Natural killer cell treated with Interleukin-12 subunit alpha and Interleukin-12 subunit beta and Interleukin-15 and Interleukin-18, amount 100 ng/mL, for 72 hours (primary cell): ENCODE data around the gene ACAP1. TPM values are rescaled to one million over a fixed set of nuclear protein-coding genes. Genes with fewer than 3 reads are reported as not detected.
"Not testable (repeated sequence)": the region's sequence is repeated elsewhere in the genome, so short reads cannot be mapped to it uniquely, and the experiment has no call there.

Experiments
- ATAC-seq, 2 donors: fragments of 150-1000 bp; cut with Tn5 transposase in 1 of 2; sonication (Bioruptor Pico), chemical (Tn5 transposase) in 1 of 2; 2 replicates each; pipeline ENCODE4 v1.10.0; 2021
- DNase-seq: peaks from one replicate; pipeline ENCODE4 v3.0.0; 2022; ENCODE audit warnings: low spot score
- H3K27ac Mint-ChIP-seq, 2 donors: 1 replicate in 1 of 2; 2 replicates in 1 of 2; pipeline ENCODE4 v1.8.0; 2022; ENCODE audit warnings: mixed read lengths in 2 of 2, mild to moderate bottlenecking in 1 of 2, moderate library complexity in 1 of 2
- H3K27me3 Mint-ChIP-seq, 2 donors: 1 replicate in 1 of 2; 2 replicates in 1 of 2; pipeline ENCODE4 v1.8.0; 2022; ENCODE audit warnings: mixed read lengths in 2 of 2
- H3K36me3 Mint-ChIP-seq: one replicate; pipeline ENCODE4 v1.8.0; 2022; ENCODE audit warnings: mixed read lengths
- H3K4me1 Mint-ChIP-seq, 2 donors: 1 replicate in 1 of 2; 2 replicates in 1 of 2; pipeline ENCODE4 v1.8.0; 2022; ENCODE audit warnings: low read depth in 2 of 2, mixed read lengths in 2 of 2, mild to moderate bottlenecking in 1 of 2
- H3K4me3 Mint-ChIP-seq: one replicate; pipeline ENCODE4 v1.8.0; 2022; ENCODE audit warnings: mixed read lengths
- H3K9me3 Mint-ChIP-seq: 2 replicates; pipeline ENCODE4 v1.8.0; 2022; ENCODE audit warnings: mixed read lengths
- total RNA-seq, 2 donors: library from RNA; stranded (reverse); gene quantifications; one replicate each; pipeline ENCODE4 v1.2.3, GENCODE V29; 2022

The ACAP1 gene
- total RNA-seq, 2 donors from 2014 or later: 240 to 419 TPM

GRCh38 chr17:7361906-7362305, 25.6 kb downstream of the ACAP1 start:
- DNase-seq: no peak
- no peak for ATAC-seq
- Mint-ChIP-seq H3K36me3 (no peaks in the 10 kb centered on the region), H3K27ac (no peak overlapping the region), H3K4me3 (no peak overlapping the region), H3K27me3 (no peaks in the 10 kb centered on the region), H3K4me1 (no peaks in the 10 kb centered on the region), H3K9me3 (no peaks in the 10 kb centered on the region)

- H3K27me3 Mint-ChIP-seq: no peaks in the 10 kb centered on the region
- H3K27ac Mint-ChIP-seq: no peak overlapping the region
- no peaks in the 10 kb centered on the region for H3K9me3 Mint-ChIP-seq
- no peak overlapping the region for H3K4me3 Mint-ChIP-seq
- H3K36me3 Mint-ChIP-seq: no peaks in the 10 kb centered on the region
- H3K4me1 Mint-ChIP-seq: no peaks in the 10 kb centered on the region
- no peak for ATAC-seq
- no peak for DNase-seq
These were observed 27.0 kb downstream of the ACAP1 start for GRCh38 chr17:7363311-7363710.

DNA sequence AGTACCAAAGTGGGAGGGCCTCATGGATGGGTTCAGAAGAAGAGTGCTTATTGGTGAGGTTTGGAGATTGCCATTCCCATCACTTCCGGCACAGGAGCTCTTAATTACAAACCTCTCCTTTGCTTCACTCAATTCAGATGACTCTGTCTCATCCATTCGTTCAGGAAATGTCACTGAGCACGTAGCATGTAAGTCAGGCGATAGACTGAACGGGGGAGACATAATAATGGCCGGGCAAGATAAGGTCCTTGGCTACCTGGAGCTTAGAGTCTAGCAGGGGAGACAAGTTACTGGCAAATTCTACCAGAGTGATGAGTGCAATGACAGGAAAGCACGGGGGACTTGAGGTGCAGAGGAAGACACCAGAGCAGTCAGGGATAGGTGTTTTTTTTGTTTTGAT, 29.6 kb downstream of the ACAP1 start:
- ATAC-seq, H3K36me3 Mint-ChIP-seq, H3K4me1 Mint-ChIP-seq, DNase-seq, H3K9me3 Mint-ChIP-seq, H3K27me3 Mint-ChIP-seq, H3K4me3 Mint-ChIP-seq, H3K27ac Mint-ChIP-seq: not testable (repeated sequence)

DNA sequence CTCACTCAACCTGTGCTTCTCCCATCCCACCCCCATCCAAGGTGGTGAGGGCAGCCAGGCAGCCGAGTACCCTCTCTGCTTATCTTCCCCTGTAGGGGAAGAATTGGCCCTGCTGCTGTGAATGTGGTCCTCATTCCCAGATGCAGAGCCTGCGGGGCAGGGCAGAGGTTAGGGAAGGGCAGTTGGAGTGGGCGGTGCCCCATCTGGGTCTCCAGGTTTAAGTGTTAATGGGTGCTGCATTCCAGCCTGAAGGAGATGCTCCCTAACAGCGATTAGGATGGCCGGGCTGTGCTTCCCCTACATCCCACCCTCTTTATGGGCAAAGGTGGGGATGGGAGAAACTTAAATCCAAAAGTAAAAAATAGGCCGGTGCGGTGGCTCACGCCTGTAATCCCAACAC, 30.8 kb downstream of the ACAP1 start:
- H3K27me3 Mint-ChIP-seq: no peaks in the 10 kb centered on the region
- DNase-seq (no peak), ATAC-seq (peak in 1 of 2 donors; percentile 28)
- no peak overlapping the region for H3K4me3 Mint-ChIP-seq
- no peak overlapping the region for H3K27ac Mint-ChIP-seq
- no peaks in the 10 kb centered on the region for H3K4me1 Mint-ChIP-seq
- no peaks in the 10 kb centered on the region for H3K36me3 Mint-ChIP-seq
- H3K9me3 Mint-ChIP-seq: no peaks in the 10 kb centered on the region

GRCh38 chr17:7367918-7368598, 31.7 kb downstream of the ACAP1 start:
- Mint-ChIP-seq H3K36me3 (no peaks in the 10 kb centered on the region), H3K27ac (no peak overlapping the region), H3K4me3 (no peak overlapping the region), H3K27me3 (no peaks in the 10 kb centered on the region), H3K9me3 (no peaks in the 10 kb centered on the region), H3K4me1 (no peaks in the 10 kb centered on the region)
- DNase-seq (no peak), ATAC-seq (no peak)

- DNase-seq, H3K9me3 Mint-ChIP-seq, H3K4me1 Mint-ChIP-seq, ATAC-seq, H3K27me3 Mint-ChIP-seq, H3K4me3 Mint-ChIP-seq, H3K36me3 Mint-ChIP-seq, H3K27ac Mint-ChIP-seq: not testable (repeated sequence)
These were observed 32.3 kb downstream of the ACAP1 start for GRCh38 chr17:7368599-7368994.

- no peaks in the 10 kb centered on the region for H3K36me3 Mint-ChIP-seq
- no peaks in the 10 kb centered on the region for H3K9me3 Mint-ChIP-seq
- no peak for DNase-seq
- H3K4me3 Mint-ChIP-seq: no peak overlapping the region
- no peaks in the 10 kb centered on the region for H3K4me1 Mint-ChIP-seq
- no peak overlapping the region for H3K27ac Mint-ChIP-seq
- no peak for ATAC-seq
- no peaks in the 10 kb centered on the region for H3K27me3 Mint-ChIP-seq
These were observed 33.5 kb downstream of the ACAP1 start for GRCh38 chr17:7369825-7370224.

- DNase-seq (no peak), ATAC-seq (no peak)
- no peaks in the 10 kb centered on the region for H3K9me3 Mint-ChIP-seq
- H3K27ac Mint-ChIP-seq: no peak overlapping the region
- H3K4me1 Mint-ChIP-seq: no peaks in the 10 kb centered on the region
- no peaks in the 10 kb centered on the region for H3K27me3 Mint-ChIP-seq
- no peaks in the 10 kb centered on the region for H3K36me3 Mint-ChIP-seq
- no peak overlapping the region for H3K4me3 Mint-ChIP-seq
These were observed 34.5 kb downstream of the ACAP1 start for GRCh38 chr17:7370853-7371252.

DNA sequence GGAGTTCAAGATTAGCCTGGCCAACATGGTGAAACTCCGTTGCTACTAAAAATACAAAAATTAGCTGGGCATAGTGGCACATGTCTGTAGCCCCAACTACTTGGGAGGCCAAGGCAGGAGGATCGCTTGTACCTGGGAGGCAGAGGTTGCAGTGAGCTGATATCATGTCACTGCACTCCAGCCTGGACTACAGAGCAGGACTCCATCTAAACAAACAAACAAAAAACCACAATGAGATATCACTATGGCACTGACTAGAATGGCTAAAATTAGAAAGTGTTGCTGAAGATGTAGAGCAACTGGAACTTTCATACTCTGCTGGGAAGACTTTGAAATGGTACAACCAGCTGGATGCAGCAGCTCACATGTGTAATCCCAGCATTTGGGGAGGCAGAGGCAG, 38.0 kb downstream of the ACAP1 start:
- no peak for ATAC-seq
- no peak overlapping the region for H3K4me3 Mint-ChIP-seq
- H3K4me1 Mint-ChIP-seq: no peaks in the 10 kb centered on the region
- H3K27ac Mint-ChIP-seq: no peak overlapping the region
- H3K9me3 Mint-ChIP-seq: peaks cover 3% of the 10 kb centered on the region
- DNase-seq: no peak
- peaks cover 9 to 15% of the 10 kb centered on the region in 2 donors for H3K27me3 Mint-ChIP-seq
- H3K36me3 Mint-ChIP-seq: peaks cover 5% of the 10 kb centered on the region

GRCh38 chr17:7379134-7379533, 42.8 kb downstream of the ACAP1 start:
- no peak for DNase-seq
- Mint-ChIP-seq H3K9me3 (peaks cover 3% of the 10 kb centered on the region), H3K27ac (no peak overlapping the region), H3K27me3 (peaks cover 32 to 39% of the 10 kb centered on the region in 2 donors), H3K4me1 (peaks cover 0 to 5% of the 10 kb centered on the region in 2 donors), H3K4me3 (no peak overlapping the region), H3K36me3 (peaks cover 6% of the 10 kb centered on the region)
- ATAC-seq: no peak

DNA sequence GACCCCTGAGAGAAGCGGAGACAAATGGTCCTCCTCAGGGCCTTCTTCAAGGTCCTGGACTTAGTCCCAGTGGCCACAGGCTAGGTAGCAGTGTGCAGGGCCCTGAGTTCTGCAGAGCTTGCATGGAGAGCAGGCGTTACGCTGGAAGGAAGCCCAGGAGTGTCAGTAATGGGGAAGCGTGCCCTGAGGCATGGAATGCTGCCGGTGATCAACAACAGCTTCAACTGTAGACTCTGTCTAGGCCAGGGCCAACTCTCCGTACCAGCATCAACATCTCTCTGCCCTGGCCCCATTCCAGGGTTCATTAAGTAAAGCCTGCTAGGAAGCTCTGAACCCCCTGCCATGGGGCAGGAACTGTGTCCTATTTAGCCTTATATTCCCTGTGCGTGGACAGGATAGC, 44.0 kb downstream of the ACAP1 start:
- H3K27ac Mint-ChIP-seq: no peak overlapping the region
- no peak for ATAC-seq
- peaks cover 0 to 5% of the 10 kb centered on the region in 2 donors for H3K4me1 Mint-ChIP-seq
- DNase-seq: no peak
- H3K4me3 Mint-ChIP-seq: no peak overlapping the region
- H3K36me3 Mint-ChIP-seq: peaks cover 6% of the 10 kb centered on the region
- H3K27me3 Mint-ChIP-seq: peaks cover 32 to 39% of the 10 kb centered on the region in 2 donors
- H3K9me3 Mint-ChIP-seq: peaks cover 3% of the 10 kb centered on the region

DNA sequence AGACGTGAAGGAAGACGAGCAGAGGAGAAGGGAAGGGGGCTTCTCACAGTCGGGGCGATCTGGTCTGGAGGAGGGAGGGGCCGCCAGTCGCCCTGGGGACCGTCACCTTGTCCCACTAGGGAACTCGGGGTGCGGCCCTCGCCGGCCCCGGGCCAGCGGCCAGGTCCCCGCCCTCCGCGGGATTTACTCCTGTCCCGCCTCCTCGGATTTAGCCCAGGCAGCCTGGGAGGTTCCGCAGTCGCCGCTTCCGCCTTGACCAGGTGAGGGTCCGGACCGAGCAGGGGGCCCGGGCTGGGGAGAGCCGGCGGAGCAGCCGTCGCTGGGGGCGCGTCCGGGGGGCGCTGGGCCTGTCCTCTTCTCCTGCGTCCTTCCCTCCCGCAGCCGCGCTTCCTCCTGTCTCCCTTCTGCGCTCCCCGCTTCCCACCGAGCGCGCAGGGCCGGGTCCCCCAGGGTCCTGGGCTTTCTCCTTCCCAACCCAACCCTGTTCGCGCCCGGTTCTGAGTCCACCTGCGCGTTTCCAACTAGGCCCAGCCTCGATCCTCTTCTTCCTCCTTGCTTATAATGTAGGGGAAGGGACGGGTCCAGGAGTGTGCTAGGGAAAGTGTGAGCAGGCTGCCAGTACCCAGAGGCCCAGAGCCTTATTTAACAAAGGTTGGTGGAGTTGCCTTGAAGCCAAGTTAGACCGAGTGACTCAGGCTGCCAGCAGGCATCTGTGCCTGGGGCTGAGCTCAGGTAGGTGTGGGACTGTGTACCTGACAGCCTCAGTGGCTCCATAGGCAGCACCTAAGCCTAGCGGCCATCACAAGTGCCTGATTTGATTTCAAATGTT, 44.7 kb downstream of the ACAP1 start, which contains the start of gene TNK1:
Gene TNK1 (plus strand): TSS at position 235 of the 829 bp plus-strand sequence. CDS start 1,838 bp downstream, outside the sequence.
- H3K36me3 Mint-ChIP-seq: peaks cover 6% of the 10 kb centered on the region
- DNase-seq (no peak), ATAC-seq (no peak)
- H3K27me3 Mint-ChIP-seq: peaks cover 32 to 39% of the 10 kb centered on the region in 2 donors
- no peak within 1 kb of the TSS for H3K27ac Mint-ChIP-seq
- peaks cover 3% of the 10 kb centered on the region for H3K9me3 Mint-ChIP-seq
- H3K4me1 Mint-ChIP-seq: peaks cover 0 to 5% of the 10 kb centered on the region in 2 donors
- no peak within 1 kb of the TSS for H3K4me3 Mint-ChIP-seq

DNA sequence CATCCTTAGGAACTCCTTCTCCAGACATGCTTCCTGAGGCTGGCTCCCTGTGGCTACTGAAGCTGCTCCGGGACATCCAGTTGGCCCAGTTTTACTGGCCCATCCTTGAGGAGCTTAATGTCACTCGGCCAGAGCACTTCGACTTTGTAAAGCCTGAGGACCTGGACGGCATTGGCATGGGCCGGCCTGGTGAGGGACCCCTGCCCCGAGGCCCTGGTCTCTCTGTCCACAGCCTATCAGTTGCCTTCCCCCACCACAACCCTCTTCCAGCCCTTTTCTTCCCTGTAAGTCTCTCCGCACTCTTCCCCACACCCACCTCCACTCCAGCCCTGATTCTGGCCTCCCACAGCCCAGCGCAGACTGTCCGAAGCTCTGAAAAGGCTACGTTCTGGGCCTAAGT, 46.6 kb downstream of the ACAP1 start:
- H3K27me3 Mint-ChIP-seq: peaks cover 28 to 30% of the 10 kb centered on the region in 2 donors
- peaks cover 0 to 5% of the 10 kb centered on the region in 2 donors for H3K4me1 Mint-ChIP-seq
- H3K27ac Mint-ChIP-seq: no peak overlapping the region
- H3K36me3 Mint-ChIP-seq: peaks cover 6% of the 10 kb centered on the region
- ATAC-seq: no peak
- DNase-seq: no peak
- H3K4me3 Mint-ChIP-seq: no peak overlapping the region
- H3K9me3 Mint-ChIP-seq: peaks cover 3% of the 10 kb centered on the region

DNA sequence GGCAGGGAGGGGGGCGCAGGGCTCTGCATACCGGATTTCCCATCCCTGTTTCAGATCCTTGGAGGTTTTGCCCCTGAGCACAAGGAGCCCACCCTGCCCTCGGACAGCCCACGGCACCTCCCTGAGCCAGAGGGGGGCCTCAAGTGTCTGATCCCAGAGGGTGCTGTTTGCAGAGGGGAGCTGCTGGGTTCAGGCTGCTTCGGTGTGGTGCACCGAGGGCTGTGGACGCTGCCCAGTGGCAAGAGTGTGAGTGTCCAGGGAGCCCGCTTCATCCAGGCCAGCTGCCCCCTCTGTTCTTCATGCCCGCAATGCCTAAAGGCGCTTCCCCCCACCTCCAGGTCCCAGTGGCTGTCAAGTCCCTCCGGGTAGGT, 47.0 kb downstream of the ACAP1 start:
- DNase-seq: no peak
- Mint-ChIP-seq H3K4me3 (no peak overlapping the region), H3K4me1 (peaks cover 0 to 5% of the 10 kb centered on the region in 2 donors), H3K36me3 (peaks cover 6% of the 10 kb centered on the region), H3K9me3 (peaks cover 3% of the 10 kb centered on the region), H3K27me3 (peaks cover 28 to 30% of the 10 kb centered on the region in 2 donors), H3K27ac (no peak overlapping the region)
- no peak for ATAC-seq
